K562 (cell line): ENCODE results near the gene NOP58. TPM values are rescaled to one million over a fixed set of nuclear protein-coding genes. Genes with fewer than 3 reads are reported as not detected.

Source experiments
- BRD4 ChIP-seq: fragments of 200-600 bp; sonication (generic); IDR thresholded peaks from 2 replicates; pipeline ENCODE4 v1.6.1; 2017; ENCODE audit warnings: inconsistent platforms
- CXXC5 ChIP-seq: fragments of 250-450 bp; sonication (Bioruptor Pico); IDR thresholded peaks from 2 replicates; pipeline ENCODE4 v1.8.0; 2022; ENCODE audit warnings: inconsistent platforms, mild to moderate bottlenecking, moderate library complexity
- DACH1 ChIP-seq: fragments of 450-650 bp; IDR thresholded peaks from 2 replicates; pipeline ENCODE4 v1.6.1; 2018; ENCODE audit not compliant: partially characterized antibody
- E2F3 ChIP-seq: fragments of 250-450 bp; sonication (Bioruptor Pico); IDR thresholded peaks from 2 replicates; pipeline ENCODE4 v1.4.0; 2020; ENCODE audit warnings: mild to moderate bottlenecking
- ELK3 ChIP-seq: fragments of 450-650 bp; formaldehyde crosslinking; IDR thresholded peaks from 2 replicates; pipeline ENCODE4 v1.4.0; 2020; ENCODE audit warnings: mild to moderate bottlenecking
- HNRNPK ChIP-seq: fragments of 200-400 bp; formaldehyde crosslinking; IDR thresholded peaks from one replicate; pipeline ENCODE4 v1.6.1; 2018; ENCODE audit warnings: mild to moderate bottlenecking, low read depth, low read length; ENCODE audit not compliant: poor library complexity, severe bottlenecking
- IFI16 ChIP-seq: fragments of 250-450 bp; sonication (Bioruptor Pico); IDR thresholded peaks from 2 replicates; pipeline ENCODE4 v2.1.2; 2022; ENCODE audit warnings: mild to moderate bottlenecking, inconsistent platforms
- MCM3 ChIP-seq: fragments of 450-650 bp; IDR thresholded peaks from 2 replicates; pipeline ENCODE4 v1.6.1; 2016
- MECOM ChIP-seq: fragments of 250-450 bp; sonication (Bioruptor Pico); IDR thresholded peaks from 2 replicates; pipeline ENCODE4 v1.8.0; 2022; ENCODE audit warnings: inconsistent platforms
- MTA2 ChIP-seq: fragments of 450-650 bp; IDR thresholded peaks from 2 replicates; pipeline ENCODE4 v1.6.1; 2016; ENCODE audit warnings: low read depth
- MTA3 ChIP-seq: fragments of 450-650 bp; formaldehyde crosslinking; IDR thresholded peaks from 2 replicates; pipeline ENCODE4 v1.6.1; 2017; ENCODE audit warnings: mild to moderate bottlenecking, borderline replicate concordance
- NCOR1 ChIP-seq: fragments of 450-650 bp; IDR thresholded peaks from 2 replicates; pipeline ENCODE4 v1.6.1; 2016; ENCODE audit warnings: mild to moderate bottlenecking, moderate library complexity
- NFIC ChIP-seq: fragments of 450-650 bp; IDR thresholded peaks from 2 replicates; pipeline ENCODE4 v1.6.1; 2017; ENCODE audit warnings: mild to moderate bottlenecking, inconsistent platforms
- NR3C1 ChIP-seq: sonication (generic); formaldehyde crosslinking; IDR thresholded peaks from 2 replicates; pipeline ENCODE4 v1.8.1; 2022; ENCODE audit warnings: missing genetic modification reagents
- PCBP1 ChIP-seq: fragments of 200-400 bp; formaldehyde crosslinking; IDR thresholded peaks from 2 replicates; pipeline ENCODE4 v1.6.1; 2018; ENCODE audit warnings: mild to moderate bottlenecking, low read depth, low read length; ENCODE audit not compliant: poor library complexity, severe bottlenecking
- PURB ChIP-seq: sonication (generic); formaldehyde crosslinking; IDR thresholded peaks from 2 replicates; pipeline ENCODE4 v1.9.0; 2021; ENCODE audit warnings: low read depth, mild to moderate bottlenecking, missing genetic modification reagents
- RNF2 ChIP-seq: sonication (generic); IDR thresholded peaks from 2 replicates; pipeline ENCODE4 v1.6.1; 2016
- SAFB2 ChIP-seq: fragments of 200-400 bp; formaldehyde crosslinking; IDR thresholded peaks from 2 replicates; pipeline ENCODE4 v1.6.1; 2018; ENCODE audit warnings: borderline replicate concordance, low read length, low read depth, moderate library complexity; ENCODE audit not compliant: severe bottlenecking
- SOX6 ChIP-seq: fragments of 450-650 bp; IDR thresholded peaks from 2 replicates; pipeline ENCODE4 v1.6.1; 2014; ENCODE audit warnings: mild to moderate bottlenecking
- SRSF3 ChIP-seq: fragments of 200-400 bp; formaldehyde crosslinking; IDR thresholded peaks from 2 replicates; pipeline ENCODE4 v1.6.1; 2016; ENCODE audit warnings: mild to moderate bottlenecking, low read length, moderate library complexity; ENCODE audit not compliant: insufficient read depth
- TFE3 ChIP-seq: fragments of 450-650 bp; formaldehyde crosslinking; IDR thresholded peaks from 2 replicates; pipeline ENCODE4 v1.4.0; 2020; ENCODE audit warnings: mild to moderate bottlenecking, mixed read lengths
- TGIF2 ChIP-seq: sonication (generic); formaldehyde crosslinking; IDR thresholded peaks from 2 replicates; pipeline ENCODE4 v1.8.1; 2022; ENCODE audit warnings: mild to moderate bottlenecking, missing genetic modification reagents, moderate library complexity
- XRCC5 ChIP-seq: fragments of 200-400 bp; formaldehyde crosslinking; IDR thresholded peaks from 2 replicates; pipeline ENCODE4 v1.6.1; 2017; ENCODE audit warnings: low read depth, mild to moderate bottlenecking, low read length
- ZKSCAN1 ChIP-seq: fragments of 150-350 bp; IDR thresholded peaks from 2 replicates; pipeline ENCODE4 v1.6.1; 2016; ENCODE audit warnings: low read depth, low read length
- ZNF217 ChIP-seq: sonication (generic); formaldehyde crosslinking; IDR thresholded peaks from 2 replicates; pipeline ENCODE4 v1.8.0; 2022; ENCODE audit warnings: mild to moderate bottlenecking, missing genetic modification reagents
- ZNF263 ChIP-seq: sonication (generic); formaldehyde crosslinking; IDR thresholded peaks from 2 replicates; pipeline ENCODE4 v1.8.0; 2022; ENCODE audit warnings: mild to moderate bottlenecking, missing genetic modification reagents, borderline replicate concordance
- ZNF75A ChIP-seq: fragments of 450-650 bp; formaldehyde crosslinking; IDR thresholded peaks from 2 replicates; pipeline ENCODE4 v1.4.0; 2020; ENCODE audit warnings: mild to moderate bottlenecking
- polyA plus RNA-seq, 8 experiments: library from polyadenylated mRNA; depleted of rRNA in 4 of 8; stranded (reverse) in 5 of 8; unstranded in 3 of 8; fragments of >200 nt; fragmentation: Nextera tagmentation in 2 of 8; fragmentation: Illumina TruSeq in 1 of 8; extraction: Ambion mirVana in 2 of 8; extraction: Trizol in 1 of 8; gene quantifications; 2 replicates each; pipeline versions ENCODE4 v1.2.1 to v1.2.3, GENCODE V29; 2011 to 2014; ENCODE audit warnings: inconsistent platforms in 1 of 8, missing spikeins in 1 of 8
- total RNA-seq, 7 experiments: library from RNA; depleted of rRNA in 6 of 7; stranded (reverse); fragments of >200 nt in 6 of 7; fragmentation: Illumina TruSeq in 2 of 7; extraction: Trizol in 2 of 7; gene quantifications; 2 replicates each; pipeline versions ENCODE4 v1.2.1 to v1.2.3, GENCODE V29; 2011 to 2021; ENCODE audit warnings: low replicate concordance in 1 of 7
- TF ChIP-seq, protein P1 (sequence below): sonication (generic); formaldehyde crosslinking; IDR thresholded peaks from 2 replicates; pipeline ENCODE4 v1.9.0; 2022; ENCODE audit warnings: mild to moderate bottlenecking, missing genetic modification reagents
- TF ChIP-seq, protein P2 (sequence below): fragments of 250-450 bp; sonication (Bioruptor Pico); IDR thresholded peaks from 2 replicates; pipeline ENCODE4 v1.8.0; 2021; ENCODE audit warnings: moderate library complexity, mild to moderate bottlenecking, inconsistent platforms

The NOP58 gene
- total and polyA plus RNA-seq, 9 of the 15 experiments (the other 6 are each of a cell fraction or from before 2014, with no cell fraction given) = 132 to 332 (median 208) TPM

DNA sequence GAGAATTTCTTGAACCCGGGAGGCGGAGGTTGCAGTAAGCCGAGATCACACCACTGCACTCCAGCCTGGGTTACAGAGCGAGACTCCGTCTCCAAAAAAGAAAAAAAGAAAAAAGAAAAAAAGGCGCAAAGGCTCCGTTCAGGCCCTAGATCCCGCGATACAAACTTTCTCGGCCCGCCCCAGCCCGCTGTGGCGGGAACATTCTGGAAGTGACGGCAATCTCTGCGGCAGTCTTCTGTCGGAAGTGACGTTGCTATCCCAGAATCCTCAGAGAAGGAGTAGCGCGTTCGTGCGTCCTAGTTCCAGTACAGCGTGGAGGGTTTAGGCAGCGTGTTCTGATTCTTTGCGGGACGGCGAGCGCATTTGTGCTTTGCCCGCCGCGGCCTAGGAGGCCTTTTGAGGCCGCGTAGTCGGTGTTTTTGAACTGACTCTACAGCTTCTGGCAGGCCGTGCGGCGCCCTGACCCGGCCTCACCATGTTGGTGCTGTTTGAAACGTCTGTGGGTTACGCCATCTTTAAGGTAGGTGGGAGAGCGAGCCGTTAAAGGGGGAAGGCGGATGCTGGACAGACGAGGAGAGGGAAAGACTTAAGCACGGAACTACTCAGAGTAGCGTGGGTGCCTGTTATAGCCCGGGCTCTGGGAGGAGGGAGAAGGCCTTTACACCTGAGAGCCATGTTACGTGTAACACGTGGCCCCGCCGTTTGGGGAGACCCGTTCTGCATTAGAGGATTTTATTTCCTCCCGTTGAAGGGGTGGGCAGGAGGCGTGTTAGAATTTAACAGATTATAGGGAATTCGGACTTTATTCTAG is at the start of gene NOP58 (continued):
- TF ChIP-seq ELK3 (CRISPR knock-in tag) (no peak), SOX6 (no peak), E2F3 (0 out of 2 replicates have a peak, but pooled peaks have one; percentile 54), RNF2 (no peak; the same call in 1 of the 2 replicates), MCM3 (no peak), ZNF263 (no peak), HNRNPK (no peak), PURB (CRISPR knock-in tag) (no peak), SAFB2 (no peak), TGIF2 (no peak; the same call in 1 of the 2 replicates), BRD4 (no peak), IFI16 (CRISPR knock-in tag) (no peak), NCOR1 (peak; percentile 17), ZNF75A (CRISPR knock-in tag) (no peak), SRSF3 (no peak), MTA3 (no peak), TFE3 (CRISPR knock-in tag) (no peak), MECOM (CRISPR knock-in tag) (no peak), NR3C1 (CRISPR knock-in tag) (peak; percentile 23; the same call in 1 of the 2 replicates), DACH1 (no peak), NFIC (no peak), PCBP1 (no peak), XRCC5 (0 out of 2 replicates have a peak, but pooled peaks have one; percentile 22), CXXC5 (peak; percentile 88), ZKSCAN1 (0 out of 2 replicates have a peak, but pooled peaks have one; percentile 39), MTA2 (no peak), ZNF217 (CRISPR knock-in tag) (no peak)
- TF ChIP-seq, protein P1, sequence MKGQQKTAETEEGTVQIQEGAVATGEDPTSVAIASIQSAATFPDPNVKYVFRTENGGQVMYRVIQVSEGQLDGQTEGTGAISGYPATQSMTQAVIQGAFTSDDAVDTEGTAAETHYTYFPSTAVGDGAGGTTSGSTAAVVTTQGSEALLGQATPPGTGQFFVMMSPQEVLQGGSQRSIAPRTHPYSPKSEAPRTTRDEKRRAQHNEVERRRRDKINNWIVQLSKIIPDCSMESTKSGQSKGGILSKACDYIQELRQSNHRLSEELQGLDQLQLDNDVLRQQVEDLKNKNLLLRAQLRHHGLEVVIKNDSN = peak; percentile 38
- TF ChIP-seq, protein P2, sequence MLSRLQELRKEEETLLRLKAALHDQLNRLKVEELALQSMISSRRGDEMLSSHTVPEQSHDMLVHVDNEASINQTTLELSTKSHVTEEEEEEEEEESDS (CRISPR knock-in tag) = no peak
